Activated CD8-positive, alpha-beta memory T cell treated with anti-CD3 and anti-CD28 coated beads, Interleukin-2, amount 50 U/mL, for 1 hour (primary cell): ENCODE results near the gene ESR2.
"Not testable (repeated sequence)": the region's sequence is repeated elsewhere in the genome, so short reads cannot be mapped to it uniquely, and the experiment has no call there.

ENCODE experiments used
- DNase-seq: peaks from one replicate; pipeline ENCODE4 v3.0.0-alpha.2; 2020; ENCODE audit errors: extremely low read depth

ESR2 gene

GRCh38 chr14:64147126-64147790 lies 146.9 kb downstream of the ESR2 start:
- DNase-seq = no peak

- no peak for DNase-seq
These were observed 156.4 kb downstream of the ESR2 start for GRCh38 chr14:64137657-64138290.

- no peak for DNase-seq
These were observed 167.6 kb downstream of the ESR2 start for GRCh38 chr14:64126548-64126947.

- DNase-seq = no peak
These were observed 168.9 kb downstream of the ESR2 start for GRCh38 chr14:64125270-64125669.

GRCh38 chr14:64123241-64123822 lies 170.8 kb downstream of the ESR2 start:
- DNase-seq = no peak

- no peak for DNase-seq
These were observed 174.2 kb downstream of the ESR2 start for GRCh38 chr14:64119980-64120379.

GRCh38 chr14:64119500-64119899 lies 174.7 kb downstream of the ESR2 start:
- no peak for DNase-seq

- DNase-seq = no peak
These were observed 175.3 kb downstream of the ESR2 start for GRCh38 chr14:64118892-64119291.

GRCh38 chr14:64118403-64118742 lies 175.8 kb downstream of the ESR2 start:
- not testable (repeated sequence) for DNase-seq

- no peak for DNase-seq
These were observed 176.3 kb downstream of the ESR2 start for GRCh38 chr14:64117671-64118402.

GRCh38 chr14:64115401-64115800 lies 178.8 kb downstream of the ESR2 start:
- no peak for DNase-seq

- DNase-seq = no peak
These were observed 179.4 kb downstream of the ESR2 start for GRCh38 chr14:64114796-64115195.

- DNase-seq = no peak
These were observed 180.0 kb downstream of the ESR2 start for GRCh38 chr14:64114166-64114565.

GRCh38 chr14:64112867-64113678 lies 181.1 kb downstream of the ESR2 start:
- DNase-seq = no peak

GRCh38 chr14:64110802-64111201 lies 183.4 kb downstream of the ESR2 start:
- DNase-seq = no peak

- DNase-seq = no peak
These were observed 184.2 kb downstream of the ESR2 start for GRCh38 chr14:64109819-64110554.

- no peak for DNase-seq
These were observed 186.7 kb downstream of the ESR2 start for GRCh38 chr14:64107438-64107837.

GRCh38 chr14:64098120-64098519 lies 196.1 kb downstream of the ESR2 start:
- DNase-seq = no peak

- no peak for DNase-seq
These were observed 198.6 kb downstream of the ESR2 start for GRCh38 chr14:64095620-64096019.

- no peak for DNase-seq
These were observed 201.2 kb downstream of the ESR2 start for GRCh38 chr14:64092940-64093339.

GRCh38 chr14:64092338-64092737 lies 201.8 kb downstream of the ESR2 start:
- DNase-seq = no peak
